K562 (cell line): ENCODE measurements around the gene ZNF17. TPM values are rescaled to one million over a fixed set of nuclear protein-coding genes. Genes with fewer than 3 reads are reported as not detected.

Source experiments
- ATAC-seq: fragments of 200-7000 bp; cut with Tn5 transposase; 3 replicates; pipeline ENCODE4 v1.9.1; 2020; ENCODE audit warnings: moderate library complexity
- BruUV-seq: library from RNA; stranded (reverse); fragments of 400-500 nt; replicated peaks from 2 replicates; lab custom pipeline; 2021; lab: Mats Ljungman, UMichigan
- CTCF ChIA-PET: fragments of 300-600 bp; formaldehyde crosslinking; extraction: SDS; loops from one replicate; lab custom pipeline; 2021; ENCODE audit warnings: low intra/inter-chr PET ratio; lab: Yijun Ruan, JAX
- POLR2A ChIA-PET: fragments of 300-600, 350-650 bp; sonication (Branson Sonifier 250); formaldehyde crosslinking; extraction: SDS; loops from one replicate; lab custom pipeline; 2021; ENCODE audit warnings: antibody characterized with exemption, inconsistent platforms; lab: Yijun Ruan, JAX
- DNase-seq, 4 experiments: peaks; one replicate each; pipeline versions ENCODE4 v3.0.0 to v3.0.0-alpha.2; 2011 to 2018; ENCODE audit warnings: low spot score in 3 of 4, mixed read lengths in 3 of 4; ENCODE audit errors: extremely low read depth in 1 of 4
- FAIRE-seq: peaks from 2 replicates; lab custom pipeline; 2011; peaks lifted over from hg19 to GRCh38; lab: Jason Lieb, UNC
- H2AFZ ChIP-seq: 2 replicates; pipeline ENCODE4 v1.6.0; 2011; ENCODE audit warnings: low read depth, low read length, control low read depth, inconsistent platforms
- H3K27ac ChIP-seq: fragments of 200-600 bp; 3 replicates; pipeline ENCODE4 v1.8.0; 2011; ENCODE audit warnings: low read depth, mild to moderate bottlenecking, control low read depth, inconsistent platforms, low read length, moderate library complexity, mixed read lengths; ENCODE audit errors: extremely low read depth
- H3K27me3 ChIP-seq, 2 experiments: fragments of 300-600 bp in 1 of 2; 2 replicates in 1 of 2; 3 replicates in 1 of 2; pipeline versions ENCODE4 v1.6.0 to v1.8.0; 2011; ENCODE audit warnings: inconsistent platforms in 2 of 2, low read length in 2 of 2, mild to moderate bottlenecking in 1 of 2, mixed read lengths in 1 of 2, moderate library complexity in 1 of 2; ENCODE audit not compliant: control insufficient read depth in 2 of 2, insufficient read depth in 2 of 2
- H3K36me3 ChIP-seq: fragments of 300-600 bp; 3 replicates; pipeline ENCODE4 v1.8.0; 2011; ENCODE audit warnings: mild to moderate bottlenecking, low read length, inconsistent platforms; ENCODE audit not compliant: control insufficient read depth, insufficient read depth
- H3K4me1 ChIP-seq, 2 experiments: fragments of 200-600 bp in 1 of 2; replicated peaks in 1 of 2; 2 replicates in 1 of 2; 3 replicates in 1 of 2; pipeline versions ENCODE4 v1.5.1 to v1.8.0; 2011; ENCODE audit warnings: inconsistent platforms in 2 of 2, low read length in 2 of 2, mild to moderate bottlenecking in 1 of 2, mixed read lengths in 1 of 2, moderate library complexity in 1 of 2; ENCODE audit not compliant: control insufficient read depth in 2 of 2, insufficient read depth in 2 of 2
- H3K4me2 ChIP-seq: 2 replicates; pipeline ENCODE4 v1.6.1; 2011; ENCODE audit warnings: low read length, control low read depth, inconsistent platforms, mixed read lengths; ENCODE audit not compliant: insufficient read depth
- H3K4me3 ChIP-seq: fragments of 200-600 bp; sonication (generic), shearing (Covaris generic); 2 replicates; pipeline ENCODE4 v1.5.1; 2016; ENCODE audit warnings: control low read depth, inconsistent platforms
- H3K79me2 ChIP-seq: fragments of 200-600 bp; 3 replicates; pipeline ENCODE4 v1.8.0; 2011; ENCODE audit warnings: low read length, inconsistent platforms; ENCODE audit not compliant: control insufficient read depth, insufficient read depth
- H3K9ac ChIP-seq, 2 experiments: 2 replicates each; pipeline versions ENCODE4 v1.6.0 to v1.6.1; 2011; ENCODE audit warnings: low read depth in 2 of 2, low read length in 2 of 2, control low read depth in 1 of 2, inconsistent platforms in 1 of 2, mild to moderate bottlenecking in 1 of 2, mixed read lengths in 1 of 2; ENCODE audit not compliant: insufficient read depth in 1 of 2
- H3K9me1 ChIP-seq: one replicate; pipeline ENCODE4 v1.6.0; 2011; ENCODE audit warnings: inconsistent platforms, mild to moderate bottlenecking, low read length, moderate library complexity; ENCODE audit not compliant: control insufficient read depth, insufficient read depth
- H3K9me3 ChIP-seq: replicated peaks from 2 replicates; pipeline ENCODE4 v1.5.1; 2011; ENCODE audit warnings: low read depth, low read length, inconsistent platforms; ENCODE audit not compliant: control insufficient read depth, insufficient read depth
- H4K20me1 ChIP-seq: replicated peaks from 2 replicates; pipeline ENCODE4 v1.6.1; 2011; ENCODE audit warnings: low read length, inconsistent platforms, mixed read lengths; ENCODE audit not compliant: control insufficient read depth, insufficient read depth
- CBX5 ChIP-seq: IDR thresholded peaks from 2 replicates; pipeline ENCODE4 v1.6.1; 2014; ENCODE audit warnings: low read depth, borderline replicate concordance
- CHCHD3 ChIP-seq: fragments of 250-450 bp; sonication (Bioruptor Pico); IDR thresholded peaks from 2 replicates; pipeline ENCODE4 v2.1.2; 2022; ENCODE audit warnings: mild to moderate bottlenecking
- ERF ChIP-seq: fragments of 450-650 bp; formaldehyde crosslinking; IDR thresholded peaks from 2 replicates; pipeline ENCODE4 v1.4.0; 2020; ENCODE audit warnings: mild to moderate bottlenecking, mixed read lengths
- MBD2 ChIP-seq: sonication (generic); IDR thresholded peaks from 2 replicates; pipeline ENCODE4 v1.6.1; 2016; ENCODE audit warnings: low read depth, borderline replicate concordance
- MYC ChIP-seq, 2 experiments: fragments of 250-450 bp in 1 of 2; sonication (Bioruptor Pico) in 1 of 2; IDR thresholded peaks; 2 replicates each; pipeline versions ENCODE4 v1.5.1 to v1.6.1; 2012 to 2021; ENCODE audit warnings: low read depth in 2 of 2, borderline replicate concordance in 1 of 2, improper control_type of control experiment in 1 of 2, low read length in 1 of 2, mild to moderate bottlenecking in 1 of 2, moderate library complexity in 1 of 2
- RBFOX2 ChIP-seq: fragments of 200-400 bp; formaldehyde crosslinking; IDR thresholded peaks from 2 replicates; pipeline ENCODE4 v1.6.1; 2017; ENCODE audit warnings: low read depth, mild to moderate bottlenecking, low read length, moderate library complexity
- RHOXF2B ChIP-seq: fragments of 250-450 bp; sonication (Bioruptor Pico); conservative IDR thresholded peaks from 2 replicates; pipeline ENCODE4 v1.5.1; 2021
- TBL1XR1 ChIP-seq, 2 experiments: IDR thresholded peaks; 2 replicates each; pipeline ENCODE4 v1.6.1; 2012; ENCODE audit warnings: improper control_type of control experiment in 2 of 2, low read length in 2 of 2, mild to moderate bottlenecking in 1 of 2
- XRCC3 ChIP-seq: fragments of 450-650 bp; IDR thresholded peaks from 2 replicates; pipeline ENCODE4 v1.6.1; 2017; ENCODE audit warnings: mild to moderate bottlenecking, moderate library complexity
- ZNF175 ChIP-seq: fragments of 200-800 bp; sonication (Bioruptor generic); IDR thresholded peaks from 2 replicates; pipeline ENCODE4 v1.6.1; 2016; ENCODE audit warnings: low read depth, mild to moderate bottlenecking, missing genetic modification characterization, missing compliant biosample characterization
- ZNF232 ChIP-seq: sonication (generic); formaldehyde crosslinking; IDR thresholded peaks from 2 replicates; pipeline ENCODE4 v1.8.0; 2022; ENCODE audit warnings: mild to moderate bottlenecking, missing genetic modification reagents
- ZNF778 ChIP-seq: fragments of 450-650 bp; formaldehyde crosslinking; IDR thresholded peaks from 2 replicates; pipeline ENCODE4 v1.4.0; 2020; ENCODE audit warnings: mild to moderate bottlenecking, moderate library complexity
- ZNF830 ChIP-seq: fragments of 250-450 bp; sonication (Bioruptor Pico); IDR thresholded peaks from 2 replicates; pipeline ENCODE4 v1.5.0; 2021; ENCODE audit warnings: mild to moderate bottlenecking
- ZSCAN32 ChIP-seq: fragments of 450-650 bp; formaldehyde crosslinking; IDR thresholded peaks from 2 replicates; pipeline ENCODE4 v1.4.0; 2020; ENCODE audit warnings: mild to moderate bottlenecking, moderate library complexity
- WGBS: fragments of 100-300 bp; shearing (Covaris generic); methylation state at CpG from one replicate; pipeline ENCODE4 v1.1.6; 2016; ENCODE audit warnings: low coverage, mixed read lengths; ENCODE audit not compliant: insufficient coverage; ENCODE audit errors: missing lambda C conversion rate; 5-methylcytosine and 5-hydroxymethylcytosine counted together
- in situ Hi-C: fragments of 300-500 bp; cut with MboI; formaldehyde crosslinking; loops from 4 replicates; pipeline ENCODE4 v1.15.0; 2018; ENCODE audit warnings: inconsistent platforms, mixed read lengths
- intact Hi-C: fragments of 100-400 bp; cut with micrococcal nuclease; formaldehyde crosslinking; loops from 2 replicates; pipeline ENCODE4 v1.14.2; 2022
- polyA plus RNA-seq, 8 experiments: library from polyadenylated mRNA; depleted of rRNA in 4 of 8; stranded (reverse) in 5 of 8; unstranded in 3 of 8; fragments of >200 nt; fragmentation: Nextera tagmentation in 2 of 8; fragmentation: Illumina TruSeq in 1 of 8; extraction: Ambion mirVana in 2 of 8; extraction: Trizol in 1 of 8; gene quantifications; 2 replicates each; pipeline versions ENCODE4 v1.2.1 to v1.2.3, GENCODE V29; 2011 to 2014; ENCODE audit warnings: inconsistent platforms in 1 of 8, missing spikeins in 1 of 8
- total RNA-seq, 7 experiments: library from RNA; depleted of rRNA in 6 of 7; stranded (reverse); fragments of >200 nt in 6 of 7; fragmentation: Illumina TruSeq in 2 of 7; extraction: Trizol in 2 of 7; gene quantifications; 2 replicates each; pipeline versions ENCODE4 v1.2.1 to v1.2.3, GENCODE V29; 2011 to 2021; ENCODE audit warnings: low replicate concordance in 1 of 7
- TF ChIP-seq, protein P1 (sequence below): fragments of 250-450 bp; sonication (Bioruptor Pico); IDR thresholded peaks from 2 replicates; pipeline ENCODE4 v1.5.0; 2022; ENCODE audit warnings: mild to moderate bottlenecking
- TF ChIP-seq, protein P2 (sequence below): fragments of 450-650 bp; IDR thresholded peaks from 2 replicates; pipeline ENCODE4 v1.6.1; 2016; ENCODE audit warnings: antibody characterized with exemption
- TF ChIP-seq, protein P3 (sequence below): fragments of 450-650 bp; conservative IDR thresholded peaks from 2 replicates; pipeline ENCODE4 v1.6.1; 2016; ENCODE audit warnings: missing genetic modification characterization, low read depth, mild to moderate bottlenecking, control low read depth, missing compliant biosample characterization
- TF ChIP-seq, protein P4 (sequence below): sonication (generic); formaldehyde crosslinking; IDR thresholded peaks from 2 replicates; pipeline ENCODE4 v1.8.0; 2023; ENCODE audit warnings: mild to moderate bottlenecking, missing genetic modification reagents

Gene ZNF17
- total and polyA plus RNA-seq, 9 of the 15 experiments (the other 6 are each of a cell fraction or from before 2014, with no cell fraction given), result 5.3 to 8.6 (median 6.5) TPM

DNA sequence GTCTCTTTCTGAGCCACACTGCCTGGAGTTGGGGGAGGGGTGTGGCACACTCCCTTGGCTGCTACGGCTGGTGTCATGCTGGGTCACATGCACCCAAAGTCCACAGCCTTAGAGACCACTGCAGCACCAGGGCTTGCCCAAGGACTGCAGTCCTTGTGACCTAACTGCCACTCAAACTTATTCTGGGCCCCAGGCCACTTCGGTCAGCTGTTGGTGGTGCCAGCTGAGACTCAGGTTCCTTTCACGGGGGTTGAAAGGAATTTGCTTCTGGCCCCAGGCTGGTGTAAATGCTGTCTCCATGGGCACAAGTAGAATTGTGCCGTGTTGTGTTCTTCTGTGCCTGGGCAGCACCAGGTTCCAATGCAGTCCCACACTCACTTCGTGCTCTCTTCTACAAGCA, 55.5 kb downstream of the ZNF17 start:
- H3K79me2 ChIP-seq, result no peaks in the 10 kb centered on the region
- no TSS peak for BruUV-seq
- H3K4me3 ChIP-seq, result no peak overlapping the region
- ATAC-seq, result no peak
- POLR2A ChIA-PET, result no interaction called here
- CTCF ChIA-PET, result no interaction called here
- H3K9me3 ChIP-seq, result peaks cover 2% of the 10 kb centered on the region; the same call in 1 of the 2 replicates
- no peak overlapping the region for H2AFZ ChIP-seq
- H3K27me3 ChIP-seq, result no peaks in the 10 kb centered on the region
- H3K4me1 ChIP-seq, result no peaks in the 10 kb centered on the region
- H3K27ac ChIP-seq, result no peak overlapping the region
- no peaks in the 10 kb centered on the region for H4K20me1 ChIP-seq
- DNase-seq, result no peak
- in situ Hi-C loops (no loop called here), intact Hi-C loops (no loop called here)
- H3K36me3 ChIP-seq, result no peaks in the 10 kb centered on the region
- H3K4me2 ChIP-seq, result no peak overlapping the region
- no peak for FAIRE-seq
- WGBS, result 9% methylated on average over 5 of the region's 5 CpGs
- H3K9me1 ChIP-seq, result no peaks in the 10 kb centered on the region
- no peak overlapping the region for H3K9ac ChIP-seq
- TF ChIP-seq XRCC3, result no peak
- TF ChIP-seq ZNF830 (CRISPR knock-in tag), result no peak
- no peak for TF ChIP-seq ZNF232 (CRISPR knock-in tag)
- TF ChIP-seq MYC (IDR thresholded peaks at IDR 0.05; ENCODE audit: low read depth, low read length), result no peak
- no peak for TF ChIP-seq MYC (CRISPR knock-in tag; IDR thresholded peaks at IDR 0.05; ENCODE audit: borderline replicate concordance, low read depth)
- no peak for TF ChIP-seq TBL1XR1 (IDR thresholded peaks at IDR 0.05; ENCODE audit: low read length in 2 of 2)
- no peak for TF ChIP-seq ZNF778 (CRISPR knock-in tag)
- TF ChIP-seq, protein P1, sequence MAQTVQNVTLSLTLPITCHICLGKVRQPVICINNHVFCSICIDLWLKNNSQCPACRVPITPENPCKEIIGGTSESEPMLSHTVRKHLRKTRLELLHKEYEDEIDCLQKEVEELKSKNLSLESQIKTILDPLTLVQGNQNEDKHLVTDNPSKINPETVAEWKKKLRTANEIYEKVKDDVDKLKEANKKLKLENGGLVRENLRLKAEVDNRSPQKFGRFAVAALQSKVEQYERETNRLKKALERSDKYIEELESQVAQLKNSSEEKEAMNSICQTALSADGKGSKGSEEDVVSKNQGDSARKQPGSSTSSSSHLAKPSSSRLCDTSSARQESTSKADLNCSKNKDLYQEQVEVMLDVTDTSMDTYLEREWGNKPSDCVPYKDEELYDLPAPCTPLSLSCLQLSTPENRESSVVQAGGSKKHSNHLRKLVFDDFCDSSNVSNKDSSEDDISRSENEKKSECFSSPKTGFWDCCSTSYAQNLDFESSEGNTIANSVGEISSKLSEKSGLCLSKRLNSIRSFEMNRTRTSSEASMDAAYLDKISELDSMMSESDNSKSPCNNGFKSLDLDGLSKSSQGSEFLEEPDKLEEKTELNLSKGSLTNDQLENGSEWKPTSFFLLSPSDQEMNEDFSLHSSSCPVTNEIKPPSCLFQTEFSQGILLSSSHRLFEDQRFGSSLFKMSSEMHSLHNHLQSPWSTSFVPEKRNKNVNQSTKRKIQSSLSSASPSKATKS (CRISPR knock-in tag), result no peak
- TF ChIP-seq RHOXF2B (CRISPR knock-in tag), result no peak
- no peak for TF ChIP-seq ERF
- TF ChIP-seq, protein P2, sequence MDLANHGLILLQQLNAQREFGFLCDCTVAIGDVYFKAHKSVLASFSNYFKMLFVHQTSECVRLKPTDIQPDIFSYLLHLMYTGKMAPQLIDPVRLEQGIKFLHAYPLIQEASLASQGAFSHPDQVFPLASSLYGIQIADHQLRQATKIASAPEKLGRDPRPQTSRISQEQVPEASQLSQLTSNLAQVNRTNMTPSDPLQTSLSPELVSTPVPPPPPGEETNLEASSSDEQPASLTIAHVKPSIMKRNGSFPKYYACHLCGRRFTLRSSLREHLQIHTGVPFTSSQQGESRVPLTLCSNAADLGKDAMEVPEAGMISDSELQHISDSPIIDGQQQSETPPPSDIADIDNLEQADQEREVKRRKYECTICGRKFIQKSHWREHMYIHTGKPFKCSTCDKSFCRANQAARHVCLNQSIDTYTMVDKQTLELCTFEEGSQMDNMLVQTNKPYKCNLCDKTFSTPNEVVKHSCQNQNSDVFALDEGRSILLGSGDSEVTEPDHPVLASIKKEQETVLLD, result no peak
- no peak for TF ChIP-seq CHCHD3
- TF ChIP-seq ZSCAN32 (CRISPR knock-in tag), result no peak
- no peak for TF ChIP-seq ZNF175 (CRISPR knock-in tag)
- TF ChIP-seq, protein P3, sequence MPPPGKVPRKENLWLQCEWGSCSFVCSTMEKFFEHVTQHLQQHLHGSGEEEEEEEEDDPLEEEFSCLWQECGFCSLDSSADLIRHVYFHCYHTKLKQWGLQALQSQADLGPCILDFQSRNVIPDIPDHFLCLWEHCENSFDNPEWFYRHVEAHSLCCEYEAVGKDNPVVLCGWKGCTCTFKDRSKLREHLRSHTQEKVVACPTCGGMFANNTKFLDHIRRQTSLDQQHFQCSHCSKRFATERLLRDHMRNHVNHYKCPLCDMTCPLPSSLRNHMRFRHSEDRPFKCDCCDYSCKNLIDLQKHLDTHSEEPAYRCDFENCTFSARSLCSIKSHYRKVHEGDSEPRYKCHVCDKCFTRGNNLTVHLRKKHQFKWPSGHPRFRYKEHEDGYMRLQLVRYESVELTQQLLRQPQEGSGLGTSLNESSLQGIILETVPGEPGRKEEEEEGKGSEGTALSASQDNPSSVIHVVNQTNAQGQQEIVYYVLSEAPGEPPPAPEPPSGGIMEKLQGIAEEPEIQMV (tag), result no peak
- TF ChIP-seq MBD2, result no peak
- TF ChIP-seq RBFOX2, result no peak
- TF ChIP-seq, protein P4, sequence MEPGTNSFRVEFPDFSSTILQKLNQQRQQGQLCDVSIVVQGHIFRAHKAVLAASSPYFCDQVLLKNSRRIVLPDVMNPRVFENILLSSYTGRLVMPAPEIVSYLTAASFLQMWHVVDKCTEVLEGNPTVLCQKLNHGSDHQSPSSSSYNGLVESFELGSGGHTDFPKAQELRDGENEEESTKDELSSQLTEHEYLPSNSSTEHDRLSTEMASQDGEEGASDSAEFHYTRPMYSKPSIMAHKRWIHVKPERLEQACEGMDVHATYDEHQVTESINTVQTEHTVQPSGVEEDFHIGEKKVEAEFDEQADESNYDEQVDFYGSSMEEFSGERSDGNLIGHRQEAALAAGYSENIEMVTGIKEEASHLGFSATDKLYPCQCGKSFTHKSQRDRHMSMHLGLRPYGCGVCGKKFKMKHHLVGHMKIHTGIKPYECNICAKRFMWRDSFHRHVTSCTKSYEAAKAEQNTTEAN (CRISPR knock-in tag), result no peak
- TF ChIP-seq CBX5, result no peak
